GM12878 (cell line): ENCODE results near the gene STKLD1. TPM values are rescaled to one million over a fixed set of nuclear protein-coding genes. Genes with fewer than 3 reads are reported as not detected.
A peak's percentile ranks its signal among the peaks of the same experiment; 100 is the strongest.

Source experiments
- ATAC-seq: fragments of 200-7000 bp; cut with Tn5 transposase; 3 replicates; pipeline ENCODE4 v1.9.1; 2020; ENCODE audit warnings: mild to moderate bottlenecking, moderate library complexity
- BruUV-seq: library from RNA; stranded (reverse); fragments of 400-500 nt; replicated peaks from 2 replicates; lab custom pipeline; 2021; lab: Mats Ljungman, UMichigan
- CTCF ChIA-PET: fragments of 300-600 bp; sonication (Branson Sonifier 250); formaldehyde crosslinking; extraction: SDS; loops from one replicate; lab custom pipeline; 2021; ENCODE audit warnings: inconsistent platforms; lab: Yijun Ruan, JAX
- POLR2A ChIA-PET: fragments of 350-600 bp; formaldehyde crosslinking; extraction: SDS; loops from one replicate; lab custom pipeline; 2021; ENCODE audit warnings: inconsistent platforms; lab: Charles Lee
- RAD21 ChIA-PET: fragments of 300-600 bp; sonication (Branson Sonifier 250); formaldehyde crosslinking; loops from one replicate; lab custom pipeline; 2023; ENCODE audit warnings: antibody characterized with exemption; ENCODE audit not compliant: unreplicated experiment; lab: Charles Lee
- SMC1A ChIA-PET: fragments of 300-600 bp; sonication (Branson Sonifier 250); formaldehyde crosslinking; loops from one replicate; lab custom pipeline; 2023; ENCODE audit not compliant: unreplicated experiment, uncharacterized antibody; lab: Charles Lee
- DNase-seq: peaks from one replicate; pipeline ENCODE4 v3.0.0-alpha.2; 2011; ENCODE audit warnings: low read depth, low spot score
- FAIRE-seq: peaks from 3 replicates; lab custom pipeline; 2011; peaks lifted over from hg19 to GRCh38; lab: Jason Lieb, UNC
- H2AFZ ChIP-seq: 2 replicates; pipeline ENCODE4 v1.6.0; 2011; ENCODE audit warnings: low read depth, low read length, control low read depth; ENCODE audit not compliant: control insufficient read depth
- H3K27ac ChIP-seq: 2 replicates; pipeline ENCODE4 v1.5.1; 2011; ENCODE audit warnings: control low read depth; ENCODE audit not compliant: control insufficient read depth, insufficient read depth
- H3K27me3 ChIP-seq, 2 experiments: replicated peaks in 1 of 2; 2 replicates each; pipeline versions ENCODE4 v1.6.0 to v1.6.1; 2011; ENCODE audit warnings: low read length in 1 of 2; ENCODE audit not compliant: control insufficient read depth in 2 of 2, insufficient read depth in 2 of 2
- H3K36me3 ChIP-seq, 2 experiments: 2 replicates each; pipeline ENCODE4 v1.5.1; 2011; ENCODE audit warnings: low read length in 1 of 2; ENCODE audit not compliant: control insufficient read depth in 2 of 2, insufficient read depth in 2 of 2
- H3K4me1 ChIP-seq: 2 replicates; pipeline ENCODE4 v1.6.1; 2011; ENCODE audit warnings: mild to moderate bottlenecking, low read length, moderate library complexity, mixed read lengths; ENCODE audit not compliant: control insufficient read depth, insufficient read depth
- H3K4me2 ChIP-seq: 2 replicates; pipeline ENCODE4 v1.6.0; 2011; ENCODE audit warnings: control low read depth; ENCODE audit not compliant: control insufficient read depth, insufficient read depth
- H3K4me3 ChIP-seq: fragments of 200-600 bp; sonication (generic); 2 replicates; pipeline ENCODE4 v1.5.1; 2016
- H3K79me2 ChIP-seq: 2 replicates; pipeline ENCODE4 v1.6.0; 2011; ENCODE audit warnings: low read length; ENCODE audit not compliant: control insufficient read depth, insufficient read depth
- H3K9ac ChIP-seq: 2 replicates; pipeline ENCODE4 v1.8.0; 2011; ENCODE audit warnings: low read length, control low read depth, mixed read lengths; ENCODE audit not compliant: control insufficient read depth, insufficient read depth
- H3K9me3 ChIP-seq: replicated peaks from 3 replicates; pipeline ENCODE4 v1.5.1; 2011; ENCODE audit warnings: mild to moderate bottlenecking, low read length; ENCODE audit not compliant: control insufficient read depth, insufficient read depth
- H4K20me1 ChIP-seq: 2 replicates; pipeline ENCODE4 v1.6.0; 2011; ENCODE audit not compliant: control insufficient read depth, insufficient read depth
- POLR2A ChIP-seq: IDR thresholded peaks from 2 replicates; pipeline ENCODE4 v1.6.1; 2011; ENCODE audit warnings: low read depth, mild to moderate bottlenecking, low read length
- POLR2AphosphoS2 ChIP-seq: IDR thresholded peaks from 2 replicates; pipeline ENCODE4 v1.6.1; 2011; ENCODE audit warnings: low read depth, mild to moderate bottlenecking, low read length, improper control_type of control experiment, moderate library complexity
- RELA ChIP-seq: fragments of 450-650 bp; IDR thresholded peaks from 2 replicates; pipeline ENCODE4 v1.8.0; 2014; ENCODE audit warnings: borderline replicate concordance; ENCODE audit not compliant: partially characterized antibody
- WGBS: methylation state at CpG from one replicate; pipeline ENCODE4 v1.1.6; 2016; ENCODE audit warnings: low lambda C conversion rate; ENCODE audit not compliant: insufficient replicate concordance, insufficient coverage; ENCODE audit errors: missing lambda C conversion rate; 5-methylcytosine and 5-hydroxymethylcytosine counted together
- in situ Hi-C: fragments of 300-500 bp; cut with MboI; formaldehyde crosslinking; loops from 9 replicates; pipeline ENCODE4 v1.14.3; 2018; ENCODE audit warnings: mixed read lengths
- intact Hi-C: fragments of 100-400 bp; cut with micrococcal nuclease; formaldehyde crosslinking; loops from one replicate; pipeline ENCODE4 v1.14.2; 2022; ENCODE audit not compliant: unreplicated experiment
- polyA plus RNA-seq, 11 experiments: library from polyadenylated mRNA; depleted of rRNA in 4 of 11; unstranded in 6 of 11; stranded (reverse) in 5 of 11; fragments of >200 nt; fragmentation: Nextera tagmentation in 4 of 11; fragmentation: Illumina TruSeq in 1 of 11; extraction: Ambion mirVana in 4 of 11; extraction: Trizol in 1 of 11; gene quantifications; 1 replicate in 1 of 11; 2 replicates in 10 of 11; pipeline versions ENCODE4 v1.2.1 to v1.2.3, GENCODE V29; 2011 to 2016; ENCODE audit warnings: inconsistent platforms in 2 of 11, missing spikeins in 2 of 11, low read depth in 1 of 11
- total RNA-seq, 4 experiments: library from RNA; depleted of rRNA in 3 of 4; stranded (reverse); fragments of >200 nt in 3 of 4; fragmentation: Illumina TruSeq in 1 of 4; extraction: Trizol in 1 of 4; gene quantifications; 2 replicates each; pipeline versions ENCODE4 v1.2.1 to v1.2.3, GENCODE V29; 2013 to 2021

STKLD1 gene
- total and polyA plus RNA-seq, 10 of the 15 experiments (the other 5 are each of a cell fraction or from before 2014, with no cell fraction given): 0.07 to 0.40 (median 0.29) TPM; not detected in 4

DNA sequence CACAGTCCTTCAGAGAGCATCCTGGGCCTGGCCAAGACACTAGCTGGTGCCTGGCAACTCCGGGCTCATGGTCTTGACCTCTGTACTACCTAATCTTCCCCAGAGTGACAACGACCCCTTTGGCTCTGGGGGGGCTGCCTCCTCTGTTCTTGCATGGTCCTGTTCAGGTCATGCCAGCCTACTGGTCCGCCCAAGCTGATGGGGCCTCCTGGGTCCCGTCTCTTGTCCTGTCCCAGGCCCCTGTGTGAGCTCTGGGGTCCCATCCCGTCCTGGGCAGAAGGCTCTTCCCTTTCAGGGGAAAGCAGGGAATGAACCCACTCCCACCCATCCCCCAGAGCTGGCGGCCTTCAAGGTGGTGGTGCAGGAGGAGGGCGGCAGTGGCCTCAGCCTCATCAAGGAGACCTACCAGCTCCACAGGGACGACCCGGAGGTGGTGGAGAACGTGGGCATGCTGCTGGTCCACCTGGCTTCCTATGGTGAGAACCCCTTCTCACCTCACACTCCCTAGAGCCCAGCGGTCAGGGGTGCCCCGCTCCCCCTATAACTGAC lies 28.4 kb downstream of the STKLD1 start:
- ATAC-seq: no peak
- no peaks in the 10 kb centered on the region for H3K9me3 ChIP-seq
- ChIA-PET POLR2A (interaction anchor here (0.6 kb wide), 1 partner anchor 461 kb away, joined by 3 read pairs; no protein-coding TSS in a partner anchor), SMC1A (interaction anchor here (1.7 kb wide), 1 partner anchor 19 kb away, joined by 3 read pairs; no protein-coding TSS in a partner anchor), CTCF (interaction anchor here (1.1 to 1.6 kb wide), 5 partner anchors 12 to 218 kb away, joined by 3 to 5 read pairs (median 4); partner anchors contain the start of gene SURF6), RAD21 (interaction anchor here (1.1 kb wide), 1 partner anchor 33 kb away, joined by 3 read pairs; no protein-coding TSS in a partner anchor)
- no peaks in the 10 kb centered on the region for H3K4me1 ChIP-seq
- H3K27ac ChIP-seq: no peak overlapping the region
- no peak overlapping the region for H2AFZ ChIP-seq
- peak; percentile 38; the same call in 1 of the 2 replicates for TF ChIP-seq POLR2A
- TF ChIP-seq POLR2AphosphoS2: 0 out of 2 replicates have a peak, but pooled peaks have one; percentile 27
- no peak for TF ChIP-seq RELA
- no peaks in the 10 kb centered on the region for H3K79me2 ChIP-seq
- no peaks in the 10 kb centered on the region; the same call in 1 of the 2 replicates for H4K20me1 ChIP-seq
- BruUV-seq: no TSS peak
- in situ Hi-C loops: loop anchor here (5.0 kb wide), 1 partner anchor 78 kb away; no protein-coding TSS in a partner anchor
- intact Hi-C loops: no loop called here
- 74% methylated on average over 12 of the region's 12 CpGs for WGBS
- H3K27me3 ChIP-seq: no peaks in the 10 kb centered on the region
- no peak for FAIRE-seq
- H3K4me2 ChIP-seq: no peak overlapping the region
- H3K9ac ChIP-seq: no peak overlapping the region
- DNase-seq: no peak
- H3K4me3 ChIP-seq: no peak overlapping the region
- peaks cover 21 to 25% of the 10 kb centered on the region in 2 experiments; a peak in 3 of 4 replicates for H3K36me3 ChIP-seq
